Fibroblast of lung (primary cell): ENCODE results near the gene LAMB2. TPM values are rescaled to one million over a fixed set of nuclear protein-coding genes. Genes with fewer than 3 reads are reported as not detected.

ENCODE experiments used
- DNase-seq, 2 donors: peaks; one replicate each; pipeline versions ENCODE4 v3.0.0 to v3.0.0-alpha.2; 2010; ENCODE audit warnings: low read depth in 2 of 2
- H2AFZ ChIP-seq: 2 replicates; pipeline ENCODE4 v1.5.1; 2012; ENCODE audit warnings: low read length, control low read depth, inconsistent platforms
- H3K27ac ChIP-seq: 2 replicates; pipeline ENCODE4 v1.5.1; 2011; ENCODE audit warnings: low read length, control low read depth; ENCODE audit not compliant: insufficient read depth
- H3K27me3 ChIP-seq: 2 replicates; pipeline ENCODE4 v1.5.1; 2011; ENCODE audit warnings: mild to moderate bottlenecking, low read length; ENCODE audit not compliant: control insufficient read depth, insufficient read depth
- H3K36me3 ChIP-seq: 2 replicates; pipeline ENCODE4 v1.5.1; 2011; ENCODE audit warnings: low read length; ENCODE audit not compliant: control insufficient read depth, insufficient read depth
- H3K4me1 ChIP-seq: 2 replicates; pipeline ENCODE4 v1.5.1; 2011; ENCODE audit warnings: low read length; ENCODE audit not compliant: control insufficient read depth, insufficient read depth; ENCODE audit errors: extremely low read depth
- H3K4me2 ChIP-seq: 2 replicates; pipeline ENCODE4 v1.5.1; 2011; ENCODE audit warnings: low read length, control low read depth; ENCODE audit not compliant: insufficient read depth; ENCODE audit errors: extremely low read depth
- H3K4me3 ChIP-seq, 4 experiments: fragments of 200-600 bp in 1 of 4; sonication (generic) in 1 of 4; replicated peaks in 1 of 4; 2 replicates each; pipeline ENCODE4 v1.5.1; 2011 to 2016; ENCODE audit warnings: low read length in 4 of 4, low read depth in 3 of 4, mild to moderate bottlenecking in 3 of 4, control low read depth in 2 of 4, inconsistent platforms in 1 of 4, mixed read lengths in 1 of 4; ENCODE audit not compliant: insufficient read depth in 1 of 4; ENCODE audit errors: control extremely low read depth in 1 of 4
- H3K79me2 ChIP-seq: 2 replicates; pipeline ENCODE4 v1.5.1; 2012; ENCODE audit warnings: mild to moderate bottlenecking, low read length, inconsistent platforms; ENCODE audit not compliant: control insufficient read depth, insufficient read depth
- H3K9ac ChIP-seq: 2 replicates; pipeline ENCODE4 v1.5.1; 2011; ENCODE audit warnings: mild to moderate bottlenecking, low read length, control low read depth; ENCODE audit not compliant: insufficient read depth
- H3K9me3 ChIP-seq: 2 replicates; pipeline ENCODE4 v1.5.1; 2012; ENCODE audit warnings: low read depth, low read length; ENCODE audit not compliant: control insufficient read depth, insufficient read depth
- H4K20me1 ChIP-seq: 2 replicates; pipeline ENCODE4 v1.5.1; 2011; ENCODE audit warnings: low read length; ENCODE audit not compliant: control insufficient read depth, insufficient read depth; ENCODE audit errors: extremely low read depth
- EZH2 ChIP-seq: IDR thresholded peaks from 2 replicates; pipeline ENCODE4 v1.5.1; 2012; ENCODE audit warnings: low read length, control low read depth, mild to moderate bottlenecking; ENCODE audit errors: missing control alignments
- polyA plus RNA-seq, 2 donors: library from polyadenylated mRNA; depleted of rRNA in 1 of 2; stranded (reverse) in 1 of 2; unstranded in 1 of 2; fragments of >200 nt; gene quantifications; 2 replicates each; pipeline ENCODE4 v1.2.1, GENCODE V29; 2011 to 2012; ENCODE audit warnings: missing spikeins in 1 of 2
- total RNA-seq: library from RNA; depleted of rRNA; stranded (reverse); fragments of >200 nt; gene quantifications from 2 replicates; pipeline ENCODE4 v1.2.1, GENCODE V29; 2014
- TF ChIP-seq, protein P1 (sequence below), 2 donors: IDR thresholded peaks in 1 of 2; conservative IDR thresholded peaks in 1 of 2; 1 replicate in 1 of 2; 2 replicates in 1 of 2; pipeline ENCODE4 v1.5.1; 2011 to 2012; ENCODE audit warnings: low read length in 2 of 2, control low read depth in 1 of 2, inconsistent platforms in 1 of 2, low read depth in 1 of 2, mild to moderate bottlenecking in 1 of 2

LAMB2 gene
- total and polyA plus RNA-seq, 2 donors (not counting 1 experiment from before 2014, with no cell fraction given) = 375 to 1,026 TPM

DNA sequence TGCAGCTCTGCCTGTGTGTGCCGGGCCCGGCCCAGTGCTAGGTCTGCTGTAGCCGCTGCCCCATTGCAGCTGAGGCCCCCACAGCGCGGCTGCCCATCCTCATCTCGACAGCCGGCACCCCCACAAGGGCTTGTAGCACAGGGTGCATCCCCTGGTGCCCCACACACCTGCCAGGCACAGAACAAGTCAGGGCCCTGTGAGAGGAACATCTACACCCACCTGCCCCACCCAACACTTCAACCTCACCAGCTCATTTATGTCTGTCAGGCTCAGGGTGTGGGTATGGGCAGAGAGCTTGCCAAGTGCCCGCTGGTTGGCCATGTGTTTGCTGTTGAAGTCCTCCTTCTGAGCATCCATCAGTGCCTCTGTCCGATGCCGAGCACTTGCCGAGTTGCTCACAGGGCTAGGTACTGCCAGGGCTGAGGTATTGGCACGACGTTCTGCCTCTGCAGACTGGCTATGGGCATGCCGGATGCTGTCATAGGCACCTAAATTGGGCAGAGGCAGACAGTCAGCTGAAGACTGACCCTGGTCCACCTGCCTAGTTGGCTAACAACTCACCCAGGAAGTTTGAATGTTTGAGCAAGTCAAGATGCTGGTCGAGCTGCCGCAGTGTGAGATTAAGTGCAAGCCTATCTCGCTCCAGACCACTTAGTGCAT is 9.8 kb downstream of the LAMB2 start:
- Histone ChIP-seq H3K4me3 (no peak overlapping the region), H4K20me1 (no peaks in the 10 kb centered on the region), H3K9me3 (no peaks in the 10 kb centered on the region), H3K36me3 (peaks cover 36% of the 10 kb centered on the region), H3K4me1 (peaks cover 9% of the 10 kb centered on the region), H3K79me2 (peaks cover 16% of the 10 kb centered on the region), H2AFZ (no peak overlapping the region), H3K27ac (no peak overlapping the region), H3K4me2 (no peak overlapping the region), H3K9ac (no peak overlapping the region), H3K27me3 (no peaks in the 10 kb centered on the region)
- DNase-seq = no peak
- TF ChIP-seq, protein P1, sequence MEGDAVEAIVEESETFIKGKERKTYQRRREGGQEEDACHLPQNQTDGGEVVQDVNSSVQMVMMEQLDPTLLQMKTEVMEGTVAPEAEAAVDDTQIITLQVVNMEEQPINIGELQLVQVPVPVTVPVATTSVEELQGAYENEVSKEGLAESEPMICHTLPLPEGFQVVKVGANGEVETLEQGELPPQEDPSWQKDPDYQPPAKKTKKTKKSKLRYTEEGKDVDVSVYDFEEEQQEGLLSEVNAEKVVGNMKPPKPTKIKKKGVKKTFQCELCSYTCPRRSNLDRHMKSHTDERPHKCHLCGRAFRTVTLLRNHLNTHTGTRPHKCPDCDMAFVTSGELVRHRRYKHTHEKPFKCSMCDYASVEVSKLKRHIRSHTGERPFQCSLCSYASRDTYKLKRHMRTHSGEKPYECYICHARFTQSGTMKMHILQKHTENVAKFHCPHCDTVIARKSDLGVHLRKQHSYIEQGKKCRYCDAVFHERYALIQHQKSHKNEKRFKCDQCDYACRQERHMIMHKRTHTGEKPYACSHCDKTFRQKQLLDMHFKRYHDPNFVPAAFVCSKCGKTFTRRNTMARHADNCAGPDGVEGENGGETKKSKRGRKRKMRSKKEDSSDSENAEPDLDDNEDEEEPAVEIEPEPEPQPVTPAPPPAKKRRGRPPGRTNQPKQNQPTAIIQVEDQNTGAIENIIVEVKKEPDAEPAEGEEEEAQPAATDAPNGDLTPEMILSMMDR (conservative IDR thresholded peaks at IDR 0.05 in 1 of 2, IDR thresholded peaks at IDR 0.05 in 1 of 2; ENCODE audit: low read depth in 1 of 2, low read length in 2 of 2) = no peak
- TF ChIP-seq EZH2 = no peak

DNA sequence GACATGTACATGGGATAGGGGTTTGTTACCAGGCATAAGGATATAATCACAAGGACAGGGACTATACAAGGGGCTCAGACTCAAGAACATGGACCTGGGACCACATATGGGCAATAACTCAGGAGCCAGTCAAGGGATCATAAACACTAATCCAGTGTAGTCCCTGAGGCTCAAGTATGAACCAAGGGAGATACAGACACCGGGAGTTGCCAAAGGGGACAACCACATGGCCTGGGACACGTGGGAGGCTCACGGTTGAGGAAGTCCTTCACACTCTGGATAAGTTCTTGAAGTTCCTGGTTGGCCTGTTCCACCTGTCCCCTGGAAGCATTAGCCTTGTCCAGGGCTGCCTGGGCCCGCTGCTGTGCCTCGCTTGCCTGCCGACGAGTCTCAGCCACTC is 10.4 kb downstream of the LAMB2 start:
- H2AFZ ChIP-seq = no peak overlapping the region
- H3K79me2 ChIP-seq = peaks cover 16% of the 10 kb centered on the region
- H3K27me3 ChIP-seq = no peaks in the 10 kb centered on the region
- H3K4me3 ChIP-seq = no peak overlapping the region
- no peak overlapping the region for H3K27ac ChIP-seq
- H4K20me1 ChIP-seq = no peaks in the 10 kb centered on the region
- no peaks in the 10 kb centered on the region for H3K9me3 ChIP-seq
- H3K4me2 ChIP-seq = no peak overlapping the region
- peaks cover 40% of the 10 kb centered on the region for H3K36me3 ChIP-seq
- peaks cover 9% of the 10 kb centered on the region for H3K4me1 ChIP-seq
- no peak for DNase-seq
- no peak overlapping the region for H3K9ac ChIP-seq
- no peak for TF ChIP-seq EZH2
- TF ChIP-seq, protein P1 (conservative IDR thresholded peaks at IDR 0.05 in 1 of 2, IDR thresholded peaks at IDR 0.05 in 1 of 2; ENCODE audit: low read depth in 1 of 2, low read length in 2 of 2) = no peak

DNA sequence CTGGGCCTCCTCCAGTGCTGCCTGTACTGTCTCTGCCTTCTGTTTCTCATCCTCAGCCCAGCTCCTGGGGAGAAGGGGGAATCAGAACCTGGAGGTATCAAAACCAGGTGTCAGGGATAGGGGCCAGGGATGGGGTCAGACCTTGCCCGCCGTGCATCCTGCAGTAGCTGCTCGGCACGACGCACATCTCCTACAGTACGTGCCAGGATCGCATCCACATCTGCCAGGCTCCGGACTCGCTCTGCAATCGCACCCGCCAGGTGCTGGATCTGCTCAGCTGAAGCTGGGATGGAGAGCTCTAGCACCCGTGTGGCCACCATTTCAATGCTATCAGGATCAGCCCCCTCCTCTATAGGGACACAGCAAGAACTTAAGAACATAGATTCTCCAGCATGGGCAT is 10.8 kb downstream of the LAMB2 start:
- Histone ChIP-seq H3K27ac (no peak overlapping the region), H3K4me1 (peaks cover 9% of the 10 kb centered on the region), H3K79me2 (peaks cover 16% of the 10 kb centered on the region), H3K36me3 (peaks cover 44% of the 10 kb centered on the region), H3K9ac (no peak overlapping the region), H3K9me3 (no peaks in the 10 kb centered on the region), H4K20me1 (no peaks in the 10 kb centered on the region), H3K4me2 (no peak overlapping the region), H3K27me3 (no peaks in the 10 kb centered on the region), H2AFZ (no peak overlapping the region), H3K4me3 (no peak overlapping the region)
- DNase-seq = no peak
- no peak for TF ChIP-seq EZH2
- TF ChIP-seq, protein P1 (conservative IDR thresholded peaks at IDR 0.05 in 1 of 2, IDR thresholded peaks at IDR 0.05 in 1 of 2; ENCODE audit: low read depth in 1 of 2, low read length in 2 of 2) = no peak
